HG03439 (cell line): Measurements from ENCODE around the gene TXN2.
A peak's percentile ranks its signal among the peaks of the same experiment; 100 is the strongest.
"Not testable (repeated sequence)": the region's sequence is repeated elsewhere in the genome, so short reads cannot be mapped to it uniquely, and the experiment has no call there.

Source experiments
- ATAC-seq: cut with Tn5 transposase; IDR thresholded peaks from one replicate; pipeline ENCODE4 v1.9.1; 2021; ENCODE audit warnings: mild to moderate bottlenecking, moderate library complexity; ENCODE audit not compliant: unreplicated experiment

TXN2 gene

DNA sequence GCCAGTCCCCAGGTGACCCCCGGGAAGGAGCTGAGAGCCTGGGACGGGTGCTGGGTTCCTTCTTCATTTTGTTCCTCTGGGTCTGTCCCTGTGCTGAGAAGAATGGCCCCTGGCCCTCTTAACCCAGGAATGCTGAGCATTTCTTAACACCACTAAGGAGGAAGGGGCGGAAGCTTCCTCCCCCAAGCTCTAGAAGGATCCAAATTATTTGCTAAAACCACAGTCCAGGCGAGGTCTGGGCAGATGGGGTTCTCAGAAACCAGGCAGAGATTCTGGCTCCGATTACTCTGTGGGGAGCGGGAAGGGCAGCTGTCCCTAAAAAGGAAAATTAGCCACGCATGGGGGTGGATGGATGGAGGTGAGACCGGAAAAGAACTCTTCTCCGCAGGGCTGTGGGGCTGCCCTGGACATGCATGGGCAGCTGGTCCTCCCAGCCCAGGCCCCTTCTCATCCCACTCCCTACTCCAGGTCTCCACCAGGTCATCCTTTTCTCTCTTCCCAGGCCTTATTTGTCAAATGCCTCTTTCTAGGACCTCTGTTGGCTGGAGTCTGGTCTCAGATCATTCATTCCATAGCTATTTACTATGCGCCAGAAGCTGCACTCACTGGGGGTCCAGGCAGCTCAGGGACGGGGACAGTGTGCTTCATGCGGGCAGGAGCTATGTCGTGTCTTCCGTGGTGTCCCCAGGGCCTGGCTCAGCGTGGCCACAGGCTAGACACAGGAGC lies 48.7 kb downstream of the TXN2 start:
- ATAC-seq: no peak

DNA sequence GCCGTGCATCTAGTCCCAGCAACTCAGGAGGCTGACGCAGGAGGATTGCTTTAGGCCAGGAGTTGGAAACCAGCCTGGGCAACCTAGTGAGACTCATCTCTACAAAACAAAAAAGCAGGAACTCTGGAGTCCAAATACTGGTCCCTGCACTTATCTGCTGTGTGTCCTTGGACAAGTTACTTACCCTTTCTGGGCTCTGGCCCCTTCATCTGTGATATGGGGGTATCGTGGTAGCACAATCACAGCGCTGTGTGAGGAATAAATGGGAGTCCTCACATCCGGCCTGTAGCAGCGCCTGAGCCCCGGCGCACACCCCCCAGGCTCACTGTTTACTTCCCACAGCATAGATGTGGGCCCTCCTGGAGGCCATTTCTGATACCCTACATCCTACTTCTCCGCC lies 49.5 kb downstream of the TXN2 start:
- ATAC-seq: no peak

DNA sequence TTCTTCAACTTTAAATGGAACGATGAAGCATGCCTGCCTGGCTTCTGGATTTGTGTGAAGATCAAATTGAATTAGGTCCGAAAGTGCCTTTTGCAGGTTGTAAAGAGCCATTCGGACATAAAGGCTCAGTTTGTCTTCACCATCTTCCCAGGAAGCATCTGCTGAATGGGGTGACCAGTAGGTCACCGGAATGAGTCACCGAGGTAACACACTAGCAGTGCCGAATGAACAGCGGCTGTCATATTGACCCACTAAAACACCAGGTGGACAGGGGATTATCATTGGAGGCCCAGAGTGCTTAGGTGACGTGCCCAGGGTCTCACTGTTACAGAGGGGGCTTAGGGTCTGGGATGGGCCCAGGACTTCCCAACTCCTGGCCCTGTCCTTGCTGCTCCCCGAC lies 50.6 kb downstream of the TXN2 start:
- no peak for ATAC-seq

DNA sequence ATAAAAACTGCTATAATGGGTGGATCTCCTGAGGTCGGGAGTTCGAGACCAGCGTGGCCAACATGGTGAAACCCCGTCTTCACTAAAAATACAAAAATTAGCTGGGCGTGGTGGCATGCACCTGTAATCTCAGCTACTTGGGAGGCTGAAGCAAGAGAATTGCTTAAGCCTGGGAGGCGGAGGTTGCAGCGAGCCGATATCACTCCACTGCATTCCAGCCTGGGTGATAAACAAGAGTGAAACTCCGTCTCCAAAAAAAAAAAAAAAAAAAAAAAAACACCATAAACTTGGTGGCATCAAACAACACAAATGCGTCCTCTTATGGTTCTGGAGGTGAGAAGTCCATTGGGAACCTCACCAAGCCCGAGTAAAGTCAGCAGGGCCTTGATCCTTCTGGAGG lies 53.5 kb downstream of the TXN2 start:
- ATAC-seq: not testable (repeated sequence)

DNA sequence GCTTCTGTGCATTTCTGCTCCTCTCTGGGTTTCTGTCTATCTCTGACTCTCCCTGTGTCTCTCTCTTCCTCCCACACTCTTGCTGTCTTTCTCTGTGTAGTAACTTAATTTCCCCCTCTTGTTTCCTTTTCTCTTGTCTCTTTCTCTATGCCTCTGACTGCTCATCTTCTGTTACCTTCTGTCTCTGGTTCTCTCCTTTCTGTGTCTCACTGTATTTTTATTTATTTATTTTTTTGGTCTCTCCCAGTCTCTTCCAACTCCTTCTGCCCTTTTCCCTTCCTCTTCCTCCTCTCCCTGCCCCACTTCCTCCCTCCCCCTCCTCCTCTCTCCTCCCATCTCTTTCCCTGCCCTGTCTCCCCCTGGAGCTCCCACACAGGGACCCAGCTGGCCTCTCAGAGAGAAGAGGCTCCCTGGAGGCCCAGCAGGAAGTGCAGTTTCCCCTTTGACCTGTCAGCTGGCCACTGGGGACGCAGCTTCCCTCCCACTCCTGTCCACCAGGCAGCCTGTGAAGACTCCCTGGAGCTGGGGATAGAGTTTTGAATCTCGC lies 55.4 kb downstream of the TXN2 start:
- ATAC-seq: no peak

DNA sequence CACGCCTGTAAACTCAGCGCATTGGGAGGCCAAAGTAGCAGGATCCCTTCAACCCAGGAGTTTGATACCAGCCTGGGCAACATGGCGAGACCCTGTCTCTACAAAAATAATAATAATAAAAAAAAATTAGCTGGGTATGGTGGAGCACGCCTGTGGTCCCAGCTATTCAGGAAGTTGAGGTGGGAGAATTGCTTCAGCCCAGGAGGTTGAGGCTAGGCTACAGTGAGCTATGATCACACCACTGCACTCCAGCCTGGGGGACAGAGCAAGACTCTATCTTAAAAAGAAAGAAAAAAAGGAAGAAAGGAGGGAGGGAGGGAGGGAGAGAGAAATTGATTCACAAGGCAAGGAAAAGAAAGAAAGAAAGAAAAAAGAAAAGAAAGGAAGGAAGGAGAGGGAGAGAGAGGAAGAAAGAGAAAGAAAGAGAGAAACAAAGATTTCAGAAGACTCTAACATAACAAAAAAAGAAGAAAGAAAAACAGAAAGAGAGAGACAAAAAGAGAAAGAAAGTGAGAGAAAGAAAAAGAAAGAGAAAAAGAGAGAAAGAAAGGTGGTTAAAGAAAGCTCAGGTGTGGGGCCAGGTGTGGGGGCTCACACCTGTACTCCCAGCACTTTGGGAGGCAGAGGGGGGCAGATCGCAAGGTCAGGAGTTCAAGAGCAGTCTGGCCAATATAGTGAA lies 56.4 kb downstream of the TXN2 start:
- ATAC-seq: no peak

DNA sequence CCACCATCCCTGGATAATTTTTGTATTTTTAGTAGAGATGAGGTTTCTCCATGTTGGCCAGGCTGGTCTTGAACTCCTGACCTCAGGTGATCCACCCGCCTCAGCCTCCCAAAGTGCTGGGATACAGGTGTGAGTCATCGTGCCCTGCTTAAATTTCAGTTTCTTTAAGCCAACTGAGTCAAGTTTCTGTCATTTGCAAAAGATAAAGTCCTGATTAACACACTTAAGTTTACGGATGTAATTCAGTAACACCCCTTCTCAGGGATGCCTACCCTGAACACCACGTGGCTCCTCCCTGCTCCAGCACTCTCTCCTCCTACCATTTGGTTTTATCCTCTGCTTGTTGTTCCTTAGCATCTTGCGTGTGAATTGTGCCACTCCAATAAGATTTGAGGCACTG lies 57.0 kb downstream of the TXN2 start:
- not testable (repeated sequence) for ATAC-seq

DNA sequence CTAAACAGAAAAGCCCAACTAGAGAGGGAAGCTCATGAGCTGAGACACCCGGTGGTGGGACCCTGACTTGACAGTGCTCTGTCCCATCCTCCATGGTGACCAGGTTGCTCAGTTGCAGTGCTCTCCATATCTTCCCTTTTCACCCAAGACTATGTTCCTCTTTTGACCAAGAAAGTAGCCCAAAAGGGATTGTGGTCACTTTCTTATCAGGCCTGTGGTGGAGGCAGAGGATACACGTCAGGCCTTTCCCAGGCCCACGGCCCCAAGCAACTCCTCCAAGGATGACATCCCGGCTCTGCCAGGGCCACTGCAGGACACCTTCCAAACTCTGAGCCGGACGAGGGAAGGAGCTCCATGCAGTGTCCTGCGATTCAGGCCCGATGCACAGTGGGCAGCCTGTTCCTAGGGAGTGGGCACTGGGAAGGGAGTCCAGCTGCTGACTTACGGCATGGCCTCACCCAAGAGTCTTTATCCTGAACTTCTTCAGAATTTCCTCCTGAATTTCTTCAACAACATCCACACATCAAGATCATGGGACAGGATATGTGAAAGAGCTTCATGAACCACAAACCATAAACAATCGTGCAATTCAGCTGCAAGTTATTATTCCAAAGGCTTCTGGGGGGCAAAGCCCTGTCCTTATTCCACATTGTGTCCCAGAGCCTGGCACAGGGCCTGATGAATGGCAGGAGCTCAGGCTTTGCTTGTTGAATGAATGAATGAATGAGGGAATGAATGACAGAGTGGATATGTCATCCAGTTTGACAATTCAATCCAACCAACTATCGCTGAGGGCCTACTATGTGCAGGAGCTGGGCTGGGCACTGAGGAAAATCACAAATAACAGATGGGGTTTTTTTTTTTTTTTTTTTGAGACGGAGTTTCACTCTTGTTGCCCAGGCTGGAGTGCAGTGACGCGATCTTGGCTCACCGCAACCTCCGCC lies 57.7 kb downstream of the TXN2 start:
- no peak for ATAC-seq

DNA sequence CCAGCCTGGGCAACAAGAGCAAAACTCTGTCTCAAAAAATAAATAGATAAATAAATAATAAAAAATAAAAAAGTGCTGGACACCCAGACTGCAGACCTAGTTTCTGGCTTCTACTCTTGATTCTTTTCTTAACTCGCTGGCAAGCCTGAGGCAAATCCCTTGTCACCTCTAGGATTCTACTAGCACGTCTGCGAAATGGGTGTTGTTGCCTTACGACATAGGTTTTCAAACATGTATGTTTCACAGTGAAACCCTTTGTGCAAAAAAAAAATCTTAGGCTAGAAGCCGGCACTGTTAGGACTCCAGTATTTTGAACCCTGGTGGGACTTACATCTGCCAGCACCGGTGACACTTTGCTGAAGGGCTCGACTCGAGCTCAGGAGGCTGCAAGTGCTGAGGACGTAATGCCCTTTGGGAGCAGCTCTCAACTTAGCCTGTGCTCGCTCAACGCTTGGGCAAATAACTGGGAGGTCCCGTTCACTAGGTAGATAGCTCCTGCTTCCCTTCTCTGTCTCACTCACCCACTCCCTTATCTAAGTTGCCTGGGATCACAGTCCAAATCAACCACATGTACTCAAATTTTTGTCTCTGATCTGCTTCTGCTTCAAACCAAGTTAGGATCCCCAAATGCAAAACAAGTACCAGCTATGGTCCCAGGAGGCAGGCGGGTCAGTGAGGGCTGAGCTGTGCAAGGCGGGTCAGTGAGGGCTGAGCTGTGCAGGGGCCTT lies 59.0 kb downstream of the TXN2 start:
- no peak for ATAC-seq

DNA sequence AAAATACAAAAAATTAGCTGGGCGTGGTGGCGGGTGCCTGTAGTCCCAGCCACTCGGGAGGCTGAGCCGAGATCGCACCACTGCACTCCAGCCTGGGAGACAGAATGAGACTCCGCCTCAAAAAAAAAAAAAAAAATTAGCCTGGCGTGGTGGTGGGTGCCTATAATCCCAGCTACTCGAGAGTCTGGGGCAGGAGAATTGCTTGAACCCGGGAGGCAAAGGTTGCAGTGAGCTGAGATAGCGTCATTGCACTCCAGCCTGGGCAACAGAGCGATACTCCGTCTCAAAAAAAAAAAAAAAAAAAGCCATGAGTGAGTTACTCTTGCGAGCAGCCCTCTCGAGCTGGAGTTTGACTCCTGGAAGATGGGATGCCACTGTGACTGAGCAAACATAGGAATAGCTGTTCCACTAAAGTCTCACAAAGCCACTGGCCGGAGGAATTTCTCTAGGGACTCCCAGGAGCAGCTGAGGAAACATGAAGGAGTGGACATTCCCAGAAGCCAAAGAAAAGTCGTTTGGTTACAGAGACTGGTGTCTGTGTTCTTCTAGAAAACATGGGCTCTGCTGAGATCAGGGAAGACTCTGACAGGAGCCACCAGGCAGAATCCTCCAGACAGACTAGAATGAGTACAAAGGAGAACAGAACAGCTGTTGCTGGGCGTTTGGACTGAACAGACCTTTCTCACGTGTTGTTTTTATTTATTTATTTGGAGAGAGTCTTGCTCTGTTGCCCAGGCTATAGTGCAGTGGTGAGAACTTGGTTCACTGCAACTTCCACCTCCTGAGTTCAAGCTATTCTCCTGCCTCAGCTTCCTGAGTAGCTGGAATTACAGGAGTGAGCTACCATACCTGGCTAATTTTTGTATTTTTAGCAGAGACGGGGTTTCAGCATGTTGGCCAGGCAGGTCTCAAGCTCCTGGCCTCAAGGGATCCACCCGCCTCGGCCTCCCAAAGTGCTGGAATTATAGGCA lies 61.2 kb downstream of the TXN2 start:
- ATAC-seq: no peak

DNA sequence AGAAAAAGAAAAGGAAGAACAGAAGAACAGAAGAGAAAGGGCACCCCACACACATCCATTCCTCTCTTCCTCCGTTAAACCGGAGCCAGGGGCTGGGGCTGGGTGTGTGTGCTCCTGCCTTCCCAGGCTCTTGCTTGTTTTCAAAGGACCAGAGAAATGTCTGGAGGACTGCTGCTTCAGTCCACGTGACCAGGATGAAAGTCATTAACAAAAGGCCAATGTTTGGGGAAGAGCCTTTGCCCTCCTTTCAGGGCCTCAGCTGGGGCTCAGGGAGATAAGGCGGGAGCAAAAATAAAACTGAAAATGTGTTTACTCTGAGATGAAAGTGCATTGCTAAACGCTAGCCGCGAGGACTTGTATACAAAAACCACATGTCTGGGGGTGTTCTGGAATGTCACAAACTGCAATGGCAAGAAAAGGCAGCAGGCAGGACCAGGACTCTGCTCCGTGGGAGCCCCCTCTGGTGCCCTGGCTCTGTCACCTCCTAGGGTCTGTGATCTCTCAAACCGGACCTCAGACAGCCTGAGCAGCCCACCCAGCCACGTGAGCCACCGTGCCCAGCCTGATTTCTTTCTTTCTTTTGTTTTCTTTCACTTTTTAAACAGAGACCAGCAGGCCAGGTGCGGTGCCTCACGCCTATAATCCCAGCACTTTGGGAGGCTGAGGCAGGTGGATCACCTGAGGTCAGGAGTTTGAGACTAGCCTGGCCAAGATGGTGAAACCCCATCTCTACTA lies 62.1 kb downstream of the TXN2 start:
- ATAC-seq: peak; percentile 55

DNA sequence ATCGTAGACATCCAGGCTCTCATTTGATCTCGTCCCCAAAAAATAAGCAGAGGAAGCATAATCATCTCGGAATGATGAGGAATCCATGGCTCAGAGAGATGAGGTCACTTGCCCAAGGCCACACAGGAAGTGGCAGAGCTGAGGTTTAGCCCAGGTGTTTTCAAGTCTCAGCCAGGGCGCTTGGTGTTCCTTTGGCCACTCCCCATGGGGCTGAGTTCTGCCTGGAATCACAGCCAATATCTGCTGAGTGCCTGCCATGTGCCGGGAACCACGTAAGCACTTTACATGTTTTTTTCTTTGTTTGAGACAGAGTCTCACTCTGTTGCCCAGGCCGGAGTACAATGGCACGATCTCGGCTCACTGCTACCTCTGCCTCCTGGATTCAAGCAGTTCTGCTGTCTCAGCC lies 64.2 kb downstream of the TXN2 start:
- no peak for ATAC-seq
